GM19035 (cell line): ENCODE measurements around the gene ATP5F1D.

Experiments
- ATAC-seq: cut with Tn5 transposase; IDR thresholded peaks from one replicate; pipeline ENCODE4 v1.9.1; 2021; ENCODE audit not compliant: unreplicated experiment

The ATP5F1D gene

GRCh38 chr19:1220477-1220930, 21.0 kb upstream of the ATP5F1D start:
- ATAC-seq, result no peak

GRCh38 chr19:1220976-1221903, 20.3 kb upstream of the ATP5F1D start:
- no peak for ATAC-seq

- ATAC-seq, result no peak
Measured at GRCh38 chr19:1221904-1222255, 19.7 kb upstream of the ATP5F1D start.

GRCh38 chr19:1222394-1222793, 19.2 kb upstream of the ATP5F1D start:
- ATAC-seq, result no peak

GRCh38 chr19:1223018-1223855, 18.3 kb upstream of the ATP5F1D start:
- no peak for ATAC-seq

GRCh38 chr19:1224047-1224825, 17.3 kb upstream of the ATP5F1D start:
- no peak for ATAC-seq

GRCh38 chr19:1224847-1225246, 16.7 kb upstream of the ATP5F1D start:
- no peak for ATAC-seq

GRCh38 chr19:1225440-1226226, 15.9 kb upstream of the ATP5F1D start:
- no peak for ATAC-seq

GRCh38 chr19:1226227-1226518, 15.4 kb upstream of the ATP5F1D start:
- ATAC-seq, result no peak

- no peak for ATAC-seq
Measured at GRCh38 chr19:1226522-1227303, 14.8 kb upstream of the ATP5F1D start.

- ATAC-seq, result no peak
Measured at GRCh38 chr19:1227304-1228054, 14.1 kb upstream of the ATP5F1D start.

GRCh38 chr19:1228161-1228957, 13.2 kb upstream of the ATP5F1D start:
- ATAC-seq, result no peak

- no peak for ATAC-seq
Measured at GRCh38 chr19:1229056-1229923, 12.3 kb upstream of the ATP5F1D start.

GRCh38 chr19:1229924-1230782, 11.4 kb upstream of the ATP5F1D start:
- no peak for ATAC-seq

GRCh38 chr19:1230783-1231489, 10.6 kb upstream of the ATP5F1D start:
- ATAC-seq, result no peak
